ENCODE data around the gene RNF157. TPM values are rescaled to one million over a fixed set of nuclear protein-coding genes. Genes with fewer than 3 reads are reported as not detected.

The RNF157 gene
- total RNA-seq, 2 donors from 2014 or later = 9.6 to 11.2 TPM

DNA sequence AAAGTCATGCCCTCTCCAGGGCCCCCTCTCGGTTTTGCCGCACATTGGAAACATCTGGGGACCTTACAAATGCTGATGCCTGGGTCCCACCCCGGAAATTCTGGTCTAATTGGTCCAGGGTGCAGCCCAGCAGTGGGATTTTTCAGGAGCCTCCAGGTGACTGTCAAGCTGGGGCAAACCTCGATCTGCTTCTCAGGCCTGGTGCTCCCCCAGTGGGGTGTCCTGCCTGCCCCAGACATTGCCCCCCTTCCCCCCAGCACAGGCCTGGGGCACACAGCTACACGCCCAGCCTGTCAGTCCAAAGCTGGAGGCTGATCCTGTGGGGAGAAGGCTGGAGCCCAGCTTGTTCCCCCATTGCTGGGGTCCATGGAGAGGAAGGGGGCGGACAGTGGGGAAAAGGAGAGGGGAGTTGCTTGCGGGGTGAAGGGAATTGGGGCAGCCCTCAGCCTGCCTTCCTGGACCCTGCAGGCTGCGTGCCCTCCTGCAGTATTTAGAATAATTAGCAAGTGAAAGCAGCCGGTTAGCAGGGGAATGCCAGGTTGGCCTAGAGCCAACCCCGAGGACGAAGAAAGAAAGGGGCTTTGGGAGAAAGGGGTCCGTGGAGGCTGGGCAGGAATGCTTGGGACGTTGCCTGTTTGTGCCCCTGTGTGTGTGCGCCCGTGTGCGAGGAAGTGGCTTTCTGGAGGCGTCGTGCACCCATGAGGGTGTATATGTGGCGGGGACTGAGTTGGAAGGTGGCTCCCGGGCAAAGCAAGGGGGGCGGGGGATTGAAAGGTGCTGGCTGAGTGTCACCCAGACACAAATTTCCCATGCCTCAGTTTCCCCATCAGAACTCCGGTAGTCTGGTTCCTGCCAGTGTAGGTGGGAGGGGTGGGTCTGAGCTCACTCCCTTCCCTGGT is 105.1 kb downstream of the RNF157 start:
- no peak overlapping the region for H3K9ac ChIP-seq (ENCODE audit: extremely low read depth, low read length, poor library complexity, severe bottlenecking)
- Mint-ChIP-seq H3K36me3 (ENCODE audit: low read depth) (peaks cover 8% of the 10 kb centered on the region), H3K27ac (no peak overlapping the region), H3K4me3 (peak overlapping the region; percentile 34), H3K27me3 (ENCODE audit: insufficient read depth) (peaks cover 84% of the 10 kb centered on the region), H3K4me1 (peaks cover 55% of the 10 kb centered on the region), H3K9me3 (no peaks in the 10 kb centered on the region)
- peak overlapping the region; percentile 24 for H3K27ac ChIP-seq (ENCODE audit: low read depth, low read length)
- 28 to 41% methylated on average over 15 to 22 of the region's 22 CpGs for WGBS, 2 experiments (ENCODE audit: insufficient coverage in 1 of 2, insufficient read length in 1 of 2)
- no peak overlapping the region for H3K4me3 ChIP-seq (ENCODE audit: low read length)
- H3K9me3 ChIP-seq (ENCODE audit: control insufficient read depth, low read length) = no peaks in the 10 kb centered on the region
- peaks cover 60% of the 10 kb centered on the region for H3K27me3 ChIP-seq (ENCODE audit: control insufficient read depth, insufficient read depth, low read length, poor library complexity, severe bottlenecking)
- peaks cover 40% of the 10 kb centered on the region for H3K4me1 ChIP-seq (ENCODE audit: control insufficient read depth, insufficient read depth, low read length)
- H3K36me3 ChIP-seq (ENCODE audit: control insufficient read depth, insufficient read depth, low read length) = no peaks in the 10 kb centered on the region
- DNase-seq = peak; percentile 87
- TF ChIP-seq, protein P1, sequence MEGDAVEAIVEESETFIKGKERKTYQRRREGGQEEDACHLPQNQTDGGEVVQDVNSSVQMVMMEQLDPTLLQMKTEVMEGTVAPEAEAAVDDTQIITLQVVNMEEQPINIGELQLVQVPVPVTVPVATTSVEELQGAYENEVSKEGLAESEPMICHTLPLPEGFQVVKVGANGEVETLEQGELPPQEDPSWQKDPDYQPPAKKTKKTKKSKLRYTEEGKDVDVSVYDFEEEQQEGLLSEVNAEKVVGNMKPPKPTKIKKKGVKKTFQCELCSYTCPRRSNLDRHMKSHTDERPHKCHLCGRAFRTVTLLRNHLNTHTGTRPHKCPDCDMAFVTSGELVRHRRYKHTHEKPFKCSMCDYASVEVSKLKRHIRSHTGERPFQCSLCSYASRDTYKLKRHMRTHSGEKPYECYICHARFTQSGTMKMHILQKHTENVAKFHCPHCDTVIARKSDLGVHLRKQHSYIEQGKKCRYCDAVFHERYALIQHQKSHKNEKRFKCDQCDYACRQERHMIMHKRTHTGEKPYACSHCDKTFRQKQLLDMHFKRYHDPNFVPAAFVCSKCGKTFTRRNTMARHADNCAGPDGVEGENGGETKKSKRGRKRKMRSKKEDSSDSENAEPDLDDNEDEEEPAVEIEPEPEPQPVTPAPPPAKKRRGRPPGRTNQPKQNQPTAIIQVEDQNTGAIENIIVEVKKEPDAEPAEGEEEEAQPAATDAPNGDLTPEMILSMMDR (conservative IDR thresholded peaks at IDR 0.05) = peak; percentile 23

DNA sequence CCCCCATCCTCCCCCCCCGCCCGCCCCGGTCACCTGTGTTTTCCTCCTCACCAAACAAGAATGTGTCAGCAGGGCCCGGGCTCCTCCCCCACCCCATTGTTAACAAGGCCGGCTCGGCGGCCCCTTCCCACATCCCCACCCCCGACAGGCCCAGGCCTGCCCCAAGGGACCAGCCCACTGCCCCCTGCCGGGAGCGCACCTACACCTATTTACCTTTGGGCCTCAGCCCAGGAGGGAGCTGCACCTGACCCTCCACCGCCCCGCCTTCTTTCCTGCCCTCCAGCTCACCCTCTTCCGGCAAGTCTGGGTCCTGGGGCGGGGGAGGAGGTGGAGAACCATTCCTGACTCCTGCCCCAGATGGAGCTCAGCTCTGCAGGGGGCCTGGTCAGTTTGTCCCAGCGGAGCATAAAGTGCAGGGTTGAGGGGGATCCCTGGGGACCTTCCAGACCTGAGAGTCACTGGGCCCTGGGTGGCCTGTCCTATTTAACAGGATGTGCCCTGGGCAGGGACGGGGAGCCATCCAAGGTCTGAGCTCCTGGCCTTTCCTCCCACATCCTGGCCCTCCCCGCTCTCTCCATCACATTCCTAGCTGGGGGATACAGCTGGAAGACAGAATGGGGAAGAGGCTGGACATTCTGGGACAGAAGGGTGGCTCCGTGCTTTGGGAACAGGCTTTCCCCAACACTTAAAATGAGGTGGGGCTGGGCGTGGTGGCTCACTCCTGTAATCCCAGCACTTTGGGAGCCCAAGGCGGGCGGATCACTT is 107.5 kb downstream of the RNF157 start:
- Histone ChIP-seq H3K4me3 (ENCODE audit: low read length) (no peak overlapping the region), H3K4me1 (ENCODE audit: control insufficient read depth, insufficient read depth, low read length) (peaks cover 28% of the 10 kb centered on the region), H3K9ac (ENCODE audit: extremely low read depth, low read length, poor library complexity, severe bottlenecking) (no peak overlapping the region), H3K9me3 (ENCODE audit: control insufficient read depth, low read length) (no peaks in the 10 kb centered on the region), H3K36me3 (ENCODE audit: control insufficient read depth, insufficient read depth, low read length) (no peaks in the 10 kb centered on the region), H3K27me3 (ENCODE audit: control insufficient read depth, insufficient read depth, low read length, poor library complexity, severe bottlenecking) (peaks cover 38% of the 10 kb centered on the region), H3K27ac (ENCODE audit: low read depth, low read length) (no peak overlapping the region)
- Mint-ChIP-seq H3K27me3 (ENCODE audit: insufficient read depth) (peaks cover 71% of the 10 kb centered on the region), H3K4me3 (peak overlapping the region; percentile 40), H3K36me3 (ENCODE audit: low read depth) (peaks cover 5% of the 10 kb centered on the region), H3K9me3 (no peaks in the 10 kb centered on the region), H3K4me1 (peaks cover 43% of the 10 kb centered on the region), H3K27ac (peak overlapping the region; percentile 52)
- 23 to 26% methylated on average over 4 to 20 of the region's 21 CpGs for WGBS, 2 experiments (ENCODE audit: insufficient coverage in 1 of 2, insufficient read length in 1 of 2)
- TF ChIP-seq, protein P1 (conservative IDR thresholded peaks at IDR 0.05) = no peak
- DNase-seq = peak; percentile 98

DNA sequence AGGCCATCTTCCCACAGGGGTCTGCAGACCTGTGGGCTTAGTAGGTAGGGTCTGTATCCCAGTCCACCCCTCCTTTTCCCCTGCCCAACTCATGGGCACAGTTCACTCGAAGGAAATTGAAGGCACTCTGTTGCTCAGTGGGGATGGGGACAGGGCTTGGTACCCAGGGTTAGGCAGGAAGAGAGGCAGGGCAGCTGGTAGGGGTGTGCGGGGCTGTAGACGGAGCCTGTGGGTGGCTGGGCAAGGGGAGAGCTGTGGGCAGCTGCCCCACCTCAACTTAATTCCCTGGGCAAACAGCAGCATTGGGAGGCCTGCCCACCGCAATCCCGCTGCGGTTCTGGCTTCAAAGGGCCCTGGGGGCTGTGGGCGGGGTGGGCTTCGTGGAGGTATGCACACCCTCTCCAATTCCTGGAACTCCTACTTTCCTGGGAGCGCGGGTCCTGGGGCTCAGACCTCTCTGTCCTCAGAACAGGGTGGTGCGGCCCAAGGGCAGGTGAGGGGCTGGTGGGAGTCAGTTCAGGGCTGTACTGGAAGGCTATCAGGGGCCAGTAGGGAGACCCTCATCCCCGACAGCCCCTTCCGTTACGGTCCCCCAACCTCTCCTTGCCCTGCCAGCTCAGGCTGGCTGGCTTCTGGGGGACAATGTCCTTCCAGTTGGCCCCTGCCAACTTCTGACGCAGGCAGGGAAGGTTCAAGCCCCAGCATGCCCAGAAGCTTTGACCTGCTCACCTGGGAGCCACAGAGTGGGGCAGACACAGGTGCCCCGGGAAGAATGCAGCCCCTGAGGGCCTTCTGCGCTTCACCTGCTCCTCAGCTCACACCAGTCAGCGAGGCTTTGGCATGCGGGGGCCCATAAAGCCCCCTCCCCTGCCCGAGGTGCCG is 108.4 kb downstream of the RNF157 start:
- H3K27me3 ChIP-seq (ENCODE audit: control insufficient read depth, insufficient read depth, low read length, poor library complexity, severe bottlenecking) = peaks cover 29% of the 10 kb centered on the region
- WGBS, 2 experiments (ENCODE audit: insufficient coverage in 1 of 2, insufficient read length in 1 of 2) = 46 to 75% methylated on average over 4 to 20 of the region's 21 CpGs
- no peak overlapping the region for H3K27ac ChIP-seq (ENCODE audit: low read depth, low read length)
- H3K9ac ChIP-seq (ENCODE audit: extremely low read depth, low read length, poor library complexity, severe bottlenecking) = no peak overlapping the region
- peak overlapping the region; percentile 40 for H3K4me3 Mint-ChIP-seq
- peaks cover 22% of the 10 kb centered on the region for H3K4me1 ChIP-seq (ENCODE audit: control insufficient read depth, insufficient read depth, low read length)
- no peaks in the 10 kb centered on the region for H3K36me3 ChIP-seq (ENCODE audit: control insufficient read depth, insufficient read depth, low read length)
- H3K27ac Mint-ChIP-seq = peak overlapping the region; percentile 81
- H3K4me3 ChIP-seq (ENCODE audit: low read length) = no peak overlapping the region
- H3K9me3 ChIP-seq (ENCODE audit: control insufficient read depth, low read length) = no peaks in the 10 kb centered on the region
- H3K4me1 Mint-ChIP-seq = peaks cover 41% of the 10 kb centered on the region
- DNase-seq = no peak
- no peaks in the 10 kb centered on the region for H3K9me3 Mint-ChIP-seq
- TF ChIP-seq, protein P1 (conservative IDR thresholded peaks at IDR 0.05) = no peak
- peaks cover 3% of the 10 kb centered on the region for H3K36me3 Mint-ChIP-seq (ENCODE audit: low read depth)
- H3K27me3 Mint-ChIP-seq (ENCODE audit: insufficient read depth) = peaks cover 68% of the 10 kb centered on the region

Data from endodermal cell (in vitro differentiated cells).